Fibroblast of peridontal ligament (primary cell): ENCODE results near the gene TOX4.
"Not testable (repeated sequence)": the region's sequence is repeated elsewhere in the genome, so short reads cannot be mapped to it uniquely, and the experiment has no call there.

Experiments used
- DNase-seq: peaks from one replicate; pipeline ENCODE4 v3.0.0-alpha.2; 2010; ENCODE audit errors: extremely low read depth

The TOX4 gene

GRCh38 chr14:21476925-21477681 lies at the start of gene TOX4, which contains the start of gene RAB2B:
TSS of gene TOX4 (plus strand) at chr14:21477195. CDS start at chr14:21477279, 84 bp downstream.
TSS of gene RAB2B (minus strand) at chr14:21476959. CDS start at chr14:21476872, 87 bp downstream.
- DNase-seq = peak; percentile 99

- DNase-seq = peak; percentile 8
Measured at GRCh38 chr14:21428930-21429329, 48.1 kb upstream of the TOX4 start.

DNA sequence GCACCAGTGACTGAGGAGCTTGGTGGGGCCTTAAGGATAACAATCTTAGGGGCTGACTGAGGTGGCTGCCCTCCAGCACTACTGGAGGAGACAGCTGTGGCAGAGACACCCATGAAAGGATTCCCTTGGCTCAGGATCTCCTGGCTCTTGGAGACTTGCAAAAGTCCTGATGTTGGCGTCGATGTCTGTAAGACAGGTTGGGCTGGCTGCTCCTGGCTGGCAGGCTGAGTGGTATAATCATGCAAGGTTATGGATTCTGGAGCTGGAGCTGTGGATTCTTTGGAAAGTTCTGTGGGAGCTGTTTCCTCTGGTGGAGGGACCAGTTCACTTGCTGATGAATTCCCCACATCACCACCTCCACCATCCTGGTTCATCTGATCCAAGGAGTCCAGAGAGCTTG lies 45.9 kb upstream of the TOX4 start:
- no peak for DNase-seq

- DNase-seq = no peak
Measured at GRCh38 chr14:21436567-21437062, 40.4 kb upstream of the TOX4 start.

DNA sequence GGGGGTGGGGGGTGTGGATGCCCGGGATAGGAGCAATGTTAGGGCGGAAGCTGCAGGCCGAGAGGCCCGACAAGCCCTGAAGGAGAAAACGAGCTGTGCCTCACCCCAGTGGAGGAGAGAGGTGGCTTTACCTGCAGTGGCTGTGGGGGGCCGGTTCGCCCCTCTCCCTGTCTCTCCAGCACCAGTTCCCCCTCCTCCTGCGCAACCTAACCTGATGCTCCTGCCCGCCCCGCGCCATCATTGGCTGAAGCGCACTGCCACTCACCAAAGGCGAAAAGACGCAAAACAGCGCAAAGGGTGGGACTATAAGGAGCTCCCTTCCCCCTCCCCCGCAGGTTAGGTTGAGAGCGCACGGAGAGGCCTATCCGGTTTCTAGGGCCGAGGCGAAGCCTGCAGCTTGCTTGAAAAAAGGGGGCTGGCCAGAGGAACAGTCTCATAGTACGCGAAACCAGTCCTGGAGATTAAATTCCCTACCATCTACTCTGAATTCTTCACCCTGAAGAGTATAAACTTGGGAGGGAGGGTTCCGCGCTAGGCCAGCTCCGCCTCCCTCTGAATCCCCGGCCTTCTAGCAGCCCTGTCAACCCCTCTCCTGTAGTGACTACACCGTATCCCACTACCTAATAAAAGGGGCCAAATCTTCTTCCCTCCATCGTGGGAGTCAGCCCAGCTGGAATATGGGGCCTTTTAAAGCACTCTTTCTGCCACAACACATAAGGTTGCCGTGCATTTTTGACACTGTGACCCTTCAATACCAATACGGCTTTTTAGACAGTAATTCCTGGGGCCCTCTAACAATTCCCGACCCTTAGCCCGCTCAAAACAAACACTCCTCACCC lies 39.7 kb upstream of the TOX4 start:
- DNase-seq = peak; percentile 99

DNA sequence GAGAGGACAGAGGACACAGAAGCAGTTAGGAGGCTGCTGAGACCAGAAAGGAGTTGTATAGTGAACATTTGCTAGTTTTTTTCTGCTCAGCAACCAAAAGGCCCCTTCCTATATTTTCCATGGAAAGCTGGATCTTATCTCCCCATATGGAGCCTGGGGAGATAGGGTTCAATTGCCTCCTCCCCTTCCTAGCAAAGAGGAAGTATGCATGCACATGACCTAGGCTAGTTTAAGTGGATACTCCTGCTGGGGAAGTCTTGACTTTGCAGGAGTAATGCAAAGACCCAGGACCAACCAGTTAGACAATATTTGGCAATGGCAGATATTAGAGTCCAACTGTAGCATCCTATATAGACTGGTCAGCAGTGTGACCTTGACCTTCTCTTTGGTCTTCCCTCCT lies 36.1 kb upstream of the TOX4 start:
- DNase-seq = no peak

DNA sequence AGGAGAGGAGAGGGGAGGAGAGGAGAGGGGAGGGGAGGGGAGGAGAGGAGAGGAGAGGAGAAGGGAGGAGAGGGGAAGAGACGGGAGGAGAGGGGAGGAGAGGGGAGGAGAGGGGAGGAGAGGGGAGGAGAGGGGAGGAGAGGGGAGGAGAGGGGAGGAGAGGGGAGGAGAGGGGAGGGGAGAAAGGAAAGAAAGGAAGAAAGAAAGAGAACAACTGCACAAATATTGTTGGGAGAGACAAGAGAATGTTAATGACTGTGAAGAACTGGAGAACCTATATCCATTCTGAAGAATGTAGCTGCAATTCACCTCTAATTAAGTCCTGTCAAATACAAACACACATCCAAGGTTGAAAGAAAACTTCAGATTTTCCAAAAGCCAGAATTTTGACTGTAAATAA lies 34.3 kb upstream of the TOX4 start:
- DNase-seq = not testable (repeated sequence)

- DNase-seq = no peak
Measured at GRCh38 chr14:21449899-21450216, 27.1 kb upstream of the TOX4 start.

DNA sequence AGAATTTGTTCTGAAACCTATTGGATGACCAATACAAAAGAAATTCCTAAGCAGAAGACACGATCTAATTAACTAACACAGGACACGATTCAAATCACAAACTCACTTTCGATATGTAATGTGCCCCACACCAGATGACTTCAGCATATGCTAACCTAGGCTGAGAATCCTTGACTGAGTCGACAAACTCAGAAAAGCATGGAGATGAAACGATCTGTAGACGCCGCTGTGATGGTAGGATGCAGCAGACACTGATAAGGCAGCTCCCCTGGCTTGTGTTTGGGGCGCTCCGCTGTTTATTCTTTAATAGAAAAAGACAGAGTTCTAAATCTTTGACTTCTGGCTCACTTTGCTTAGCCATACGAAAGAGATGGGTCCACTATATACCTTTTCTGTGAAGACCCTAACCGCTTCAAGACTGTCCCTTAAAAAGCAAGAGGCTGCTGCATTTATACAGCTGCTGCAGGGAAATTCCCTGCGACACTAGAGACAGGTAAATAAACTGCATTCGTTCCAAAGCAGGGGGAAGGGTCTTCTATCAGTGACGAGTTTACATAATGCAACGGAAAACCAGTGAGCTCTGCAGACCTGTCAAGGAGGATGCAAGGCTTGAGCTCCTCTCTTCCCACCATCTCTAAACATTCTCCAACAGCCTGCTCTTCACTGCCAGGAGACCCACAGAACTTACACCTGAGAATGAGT lies 22.0 kb upstream of the TOX4 start:
- DNase-seq = peak; percentile 19

GRCh38 chr14:21455592-21455911 lies 21.4 kb upstream of the TOX4 start:
- peak; percentile 23 for DNase-seq

GRCh38 chr14:21455912-21456667 lies 20.9 kb upstream of the TOX4 start, which contains the start of gene CHD8:
TSS of gene CHD8 (minus strand) at chr14:21456123. CDS start at chr14:21431643, 24,480 bp downstream.
- DNase-seq = peak; percentile 100

- peak; percentile 99 for DNase-seq
Measured at GRCh38 chr14:21467616-21468015, 9.4 kb upstream of the TOX4 start.

- DNase-seq = peak; percentile 15
Measured at GRCh38 chr14:21475767-21476522, 1.1 kb upstream of the TOX4 start.

GRCh38 chr14:21476523-21476924 lies 471 bp upstream of the TOX4 start:
- no peak for DNase-seq

- DNase-seq = peak; percentile 82
Measured at GRCh38 chr14:21486640-21487087, 9.7 kb downstream of the TOX4 start.

- peak; percentile 52 for DNase-seq
Measured at GRCh38 chr14:21494902-21495762, 18.1 kb downstream of the TOX4 start.

GRCh38 chr14:21496453-21496852 lies 19.5 kb downstream of the TOX4 start:
- DNase-seq = peak; percentile 62

- DNase-seq = peak; percentile 65
Measured at GRCh38 chr14:21498540-21499526, 21.8 kb downstream of the TOX4 start.
